ENCODE results near the gene C22orf23.

DNA sequence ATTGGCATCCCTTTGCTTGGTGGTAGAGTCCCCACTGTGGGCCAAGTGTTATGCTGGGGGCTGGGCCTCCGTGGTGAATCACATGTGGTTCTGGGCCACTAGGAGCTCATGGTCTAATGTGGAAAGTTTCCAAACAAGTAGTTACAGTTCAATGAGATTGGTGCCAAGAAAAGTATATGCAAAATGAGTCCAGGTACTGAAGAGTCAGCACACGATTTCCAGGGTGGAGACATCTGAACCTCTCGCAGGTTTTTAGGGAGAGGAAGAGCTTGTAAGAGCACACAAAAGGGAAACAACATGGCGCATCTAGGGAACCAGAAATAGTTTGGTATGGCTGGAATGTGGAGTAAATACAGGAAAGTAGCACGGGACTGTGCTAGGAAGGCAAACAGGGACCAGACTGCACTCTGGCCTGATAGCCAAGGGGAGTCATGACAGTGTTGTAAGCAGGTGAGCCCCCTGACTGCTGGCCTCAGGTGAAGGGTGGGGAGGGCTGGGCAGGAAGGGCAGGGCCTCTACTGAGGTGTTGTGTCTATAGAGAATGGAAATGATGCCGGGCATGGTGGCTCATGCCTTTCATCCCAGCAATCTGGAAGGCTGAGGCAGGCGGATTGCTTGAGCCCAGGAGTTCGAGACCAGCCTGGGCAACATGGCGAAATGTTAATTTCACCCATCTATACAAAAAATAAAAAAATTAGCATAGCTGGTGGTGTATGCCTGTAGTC, 12.7 kb upstream of the C22orf23 start:
- TF ChIP-seq, protein P1, sequence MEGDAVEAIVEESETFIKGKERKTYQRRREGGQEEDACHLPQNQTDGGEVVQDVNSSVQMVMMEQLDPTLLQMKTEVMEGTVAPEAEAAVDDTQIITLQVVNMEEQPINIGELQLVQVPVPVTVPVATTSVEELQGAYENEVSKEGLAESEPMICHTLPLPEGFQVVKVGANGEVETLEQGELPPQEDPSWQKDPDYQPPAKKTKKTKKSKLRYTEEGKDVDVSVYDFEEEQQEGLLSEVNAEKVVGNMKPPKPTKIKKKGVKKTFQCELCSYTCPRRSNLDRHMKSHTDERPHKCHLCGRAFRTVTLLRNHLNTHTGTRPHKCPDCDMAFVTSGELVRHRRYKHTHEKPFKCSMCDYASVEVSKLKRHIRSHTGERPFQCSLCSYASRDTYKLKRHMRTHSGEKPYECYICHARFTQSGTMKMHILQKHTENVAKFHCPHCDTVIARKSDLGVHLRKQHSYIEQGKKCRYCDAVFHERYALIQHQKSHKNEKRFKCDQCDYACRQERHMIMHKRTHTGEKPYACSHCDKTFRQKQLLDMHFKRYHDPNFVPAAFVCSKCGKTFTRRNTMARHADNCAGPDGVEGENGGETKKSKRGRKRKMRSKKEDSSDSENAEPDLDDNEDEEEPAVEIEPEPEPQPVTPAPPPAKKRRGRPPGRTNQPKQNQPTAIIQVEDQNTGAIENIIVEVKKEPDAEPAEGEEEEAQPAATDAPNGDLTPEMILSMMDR (IDR thresholded peaks at IDR 0.05; ENCODE audit: insufficient read depth, low read length, poor library complexity, severe bottlenecking): no peak
- TF ChIP-seq EZH2phosphoT487 (conservative IDR thresholded peaks at IDR 0.05; ENCODE audit: low read length): no peak
